Subcutaneous adipose tissue (tissue), 4 donors: ENCODE data around the gene ADGRL3. TPM values are rescaled to one million over a fixed set of nuclear protein-coding genes. Genes with fewer than 3 reads are reported as not detected.

Experiments
- CTCF ChIP-seq: fragments of 450-650 bp; IDR thresholded peaks from one replicate; pipeline ENCODE4 v1.5.1; 2016; ENCODE audit warnings: low read depth, mild to moderate bottlenecking, control low read depth, antibody characterized with exemption, moderate library complexity
- total RNA-seq, 4 donors: library from RNA; depleted of rRNA; stranded (reverse); fragments of >200 nt; gene quantifications; one replicate each; pipeline ENCODE4 v1.1.0, GENCODE V29; 2016

The ADGRL3 gene
- total RNA-seq, 4 donors from 2014 or later, result 6.3 to 12.2 (median 9.2) TPM

GRCh38 chr4:61198686-61199085 lies 1.4 kb upstream of the ADGRL3 start:
- no peak for TF ChIP-seq CTCF

- TF ChIP-seq CTCF, result no peak
Measured at GRCh38 chr4:61199873-61200186, 296 bp upstream of the ADGRL3 start.

- no peak for TF ChIP-seq CTCF
Measured at GRCh38 chr4:61200916-61201526, 895 bp downstream of the ADGRL3 start.

DNA sequence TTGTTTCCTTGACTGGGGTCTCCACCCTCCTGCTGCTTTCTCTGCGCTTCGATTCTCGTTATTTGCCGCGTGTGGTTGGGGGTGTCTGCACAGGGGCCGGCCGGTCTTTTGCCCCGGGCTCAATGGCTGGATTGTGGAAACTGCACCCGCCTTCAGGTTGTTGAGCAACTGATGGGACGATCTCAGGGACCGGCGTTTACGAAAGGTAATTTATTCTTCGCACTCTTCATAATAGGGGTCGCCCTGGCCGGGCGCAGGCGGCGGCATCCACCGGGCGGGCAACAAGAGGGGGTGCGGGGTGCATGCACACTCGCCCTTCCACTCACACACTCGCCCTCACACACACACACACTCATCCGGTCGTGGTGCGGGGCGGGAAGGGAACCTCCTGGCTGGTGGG lies 1.4 kb downstream of the ADGRL3 start:
- TF ChIP-seq CTCF, result no peak

- no peak for TF ChIP-seq CTCF
Measured at GRCh38 chr4:61201961-61202637, 2.0 kb downstream of the ADGRL3 start.

DNA sequence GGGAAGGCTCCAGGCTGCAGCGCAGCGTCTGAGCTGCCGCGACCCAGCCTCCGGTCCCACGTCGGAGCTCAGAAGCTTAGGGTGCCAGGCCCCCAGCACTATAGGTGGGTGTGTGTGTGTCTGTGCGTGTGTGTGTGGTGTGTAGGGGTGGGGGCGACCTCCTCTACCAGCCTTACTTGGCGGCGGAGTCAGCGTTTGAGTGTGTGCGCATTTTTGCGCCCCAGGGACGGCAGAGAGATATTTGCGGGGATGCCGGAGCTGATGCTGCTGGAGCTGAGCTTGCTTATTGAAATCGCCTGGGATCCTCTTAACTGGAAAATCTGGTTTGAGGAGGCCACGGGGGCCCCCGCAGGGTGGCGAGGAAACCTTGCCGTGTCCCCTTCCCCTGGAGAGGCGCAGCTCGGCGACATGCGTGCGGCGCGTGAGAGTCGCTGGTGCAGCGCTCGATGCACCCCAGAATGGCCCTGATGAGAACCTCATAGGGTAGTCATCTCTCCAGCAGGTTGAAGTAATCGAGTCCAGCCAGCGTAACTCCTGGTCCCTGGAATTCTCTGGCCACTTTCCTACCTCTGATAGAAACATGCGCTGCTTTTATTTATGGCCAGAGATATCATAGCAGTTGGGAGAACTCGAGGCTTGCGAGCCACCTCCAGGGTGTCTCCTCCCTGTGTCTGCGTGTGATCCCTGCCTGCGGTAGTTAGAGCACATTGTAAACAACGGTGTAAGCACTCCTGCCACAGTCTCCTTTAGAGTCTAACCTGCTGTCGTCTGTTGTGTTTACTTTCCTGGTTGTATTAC lies 2.7 kb downstream of the ADGRL3 start:
- no peak for TF ChIP-seq CTCF

- TF ChIP-seq CTCF, result no peak
Measured at GRCh38 chr4:61203436-61203790, 3.3 kb downstream of the ADGRL3 start.
